22Rv1 (cell line): ENCODE data around the gene XXYLT1.

Experiments
- CTCF ChIP-seq: fragments of 450-650 bp; IDR thresholded peaks from 2 replicates; pipeline ENCODE4 v1.5.1; 2017; ENCODE audit warnings: mild to moderate bottlenecking
- ZFX ChIP-seq: fragments of 450-650 bp; IDR thresholded peaks from 2 replicates; pipeline ENCODE4 v1.6.1; 2017; ENCODE audit warnings: antibody characterized with exemption, borderline replicate concordance

- TF ChIP-seq CTCF (no peak), ZFX (no peak)
These were observed 165.0 kb downstream of the XXYLT1 start for GRCh38 chr3:195105841-195106417.
